ENCODE measurements around the gene ERCC6L2.

Gene ERCC6L2

DNA sequence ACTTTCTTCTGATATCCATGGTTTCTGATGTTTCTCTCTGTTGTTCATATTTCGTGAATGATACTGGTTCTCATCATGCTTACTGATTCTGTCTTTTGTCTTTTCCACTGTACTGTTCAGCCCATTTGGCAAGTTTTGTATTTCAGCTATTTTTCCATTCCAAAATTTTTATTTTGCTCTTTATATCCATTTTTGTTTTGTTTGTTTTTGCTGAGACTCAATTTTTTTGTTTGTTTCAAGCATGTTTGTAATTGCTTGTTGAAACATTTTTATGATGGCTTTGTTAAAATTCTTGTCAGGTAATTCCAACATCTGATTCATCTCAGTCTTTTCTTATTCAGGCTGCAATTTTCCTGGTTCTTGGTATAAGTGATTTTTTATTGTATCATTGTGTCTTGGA is 64.0 kb downstream of the ERCC6L2 start:
- no peak for TF ChIP-seq ZFX (IDR thresholded peaks at IDR 0.05; ENCODE audit: borderline replicate concordance)
- TF ChIP-seq, protein P1, sequence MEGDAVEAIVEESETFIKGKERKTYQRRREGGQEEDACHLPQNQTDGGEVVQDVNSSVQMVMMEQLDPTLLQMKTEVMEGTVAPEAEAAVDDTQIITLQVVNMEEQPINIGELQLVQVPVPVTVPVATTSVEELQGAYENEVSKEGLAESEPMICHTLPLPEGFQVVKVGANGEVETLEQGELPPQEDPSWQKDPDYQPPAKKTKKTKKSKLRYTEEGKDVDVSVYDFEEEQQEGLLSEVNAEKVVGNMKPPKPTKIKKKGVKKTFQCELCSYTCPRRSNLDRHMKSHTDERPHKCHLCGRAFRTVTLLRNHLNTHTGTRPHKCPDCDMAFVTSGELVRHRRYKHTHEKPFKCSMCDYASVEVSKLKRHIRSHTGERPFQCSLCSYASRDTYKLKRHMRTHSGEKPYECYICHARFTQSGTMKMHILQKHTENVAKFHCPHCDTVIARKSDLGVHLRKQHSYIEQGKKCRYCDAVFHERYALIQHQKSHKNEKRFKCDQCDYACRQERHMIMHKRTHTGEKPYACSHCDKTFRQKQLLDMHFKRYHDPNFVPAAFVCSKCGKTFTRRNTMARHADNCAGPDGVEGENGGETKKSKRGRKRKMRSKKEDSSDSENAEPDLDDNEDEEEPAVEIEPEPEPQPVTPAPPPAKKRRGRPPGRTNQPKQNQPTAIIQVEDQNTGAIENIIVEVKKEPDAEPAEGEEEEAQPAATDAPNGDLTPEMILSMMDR (IDR thresholded peaks at IDR 0.05), result no peak
- no peak overlapping the region for H3K27ac ChIP-seq

GRCh38 chr9:95940265-95940664 is 64.8 kb downstream of the ERCC6L2 start:
- TF ChIP-seq ZFX (IDR thresholded peaks at IDR 0.05; ENCODE audit: borderline replicate concordance), result no peak
- TF ChIP-seq, protein P1 (IDR thresholded peaks at IDR 0.05), result no peak
- no peak overlapping the region for H3K27ac ChIP-seq

DNA sequence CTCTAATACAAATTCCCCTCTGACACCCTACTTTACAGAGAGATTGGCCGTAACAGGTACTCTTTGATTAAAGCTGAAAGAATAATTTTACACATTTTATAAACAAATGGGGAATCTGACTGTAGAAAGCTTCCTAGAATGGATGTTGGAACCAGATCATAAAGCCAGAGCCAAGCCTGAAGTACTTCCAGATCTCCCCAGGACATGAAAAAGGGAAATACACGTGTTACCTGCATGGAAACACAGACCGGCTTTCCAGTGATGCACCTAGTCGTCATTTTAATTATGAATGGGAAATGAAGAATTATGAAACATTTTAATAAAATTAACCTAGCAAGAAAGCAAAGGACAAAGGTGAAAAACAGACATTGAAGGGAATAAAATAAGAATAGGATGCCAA is 66.5 kb downstream of the ERCC6L2 start:
- no peak overlapping the region for H3K27ac ChIP-seq
- no peak for TF ChIP-seq ZFX (IDR thresholded peaks at IDR 0.05; ENCODE audit: borderline replicate concordance)
- TF ChIP-seq, protein P1 (IDR thresholded peaks at IDR 0.05), result no peak

DNA sequence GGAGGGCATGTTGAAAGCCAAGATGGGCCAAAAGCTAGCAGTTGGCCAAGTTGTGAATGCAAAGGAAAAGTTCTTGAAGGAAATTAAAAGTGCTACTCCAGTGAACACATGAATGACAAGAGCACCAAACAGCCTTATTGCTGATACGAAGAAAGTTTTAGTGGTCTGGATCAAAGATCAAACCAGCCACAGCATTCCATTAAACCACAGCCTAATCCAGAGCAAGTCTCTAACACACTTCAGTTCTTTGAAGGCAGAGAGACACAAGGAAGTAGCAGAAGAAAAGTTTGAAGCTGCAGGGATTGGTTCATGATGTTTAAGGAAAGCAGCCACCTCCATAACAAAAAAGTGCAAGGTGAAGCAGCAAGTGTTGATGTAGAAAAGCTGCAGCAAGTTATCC is 71.6 kb downstream of the ERCC6L2 start:
- no peak overlapping the region for H3K27ac ChIP-seq
- TF ChIP-seq, protein P1 (IDR thresholded peaks at IDR 0.05), result no peak
- TF ChIP-seq ZFX (IDR thresholded peaks at IDR 0.05; ENCODE audit: borderline replicate concordance), result no peak

DNA sequence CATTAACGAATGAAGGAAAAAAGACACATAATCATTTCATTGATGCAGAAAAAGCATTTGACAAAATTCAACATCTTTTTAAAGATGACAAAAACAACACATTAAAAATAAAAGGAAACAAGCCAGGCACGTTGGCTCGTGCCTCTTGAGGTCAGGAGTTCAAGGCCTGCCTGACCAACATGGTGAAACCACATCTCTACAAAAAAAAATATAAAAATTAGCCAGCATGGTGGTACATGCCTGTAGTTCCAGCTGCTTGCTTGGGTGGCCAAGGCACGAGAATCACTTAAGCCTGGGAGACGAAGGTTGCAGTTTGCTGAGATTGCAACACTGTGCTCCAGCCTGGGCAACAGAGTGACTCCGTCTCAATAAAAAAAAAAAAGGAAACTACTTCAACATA is 77.0 kb downstream of the ERCC6L2 start:
- H3K27ac ChIP-seq, result no peak overlapping the region
- TF ChIP-seq ZFX (IDR thresholded peaks at IDR 0.05; ENCODE audit: borderline replicate concordance), result no peak
- TF ChIP-seq, protein P1 (IDR thresholded peaks at IDR 0.05), result no peak

GRCh38 chr9:95953986-95954385 is 78.5 kb downstream of the ERCC6L2 start:
- no peak for TF ChIP-seq ZFX (IDR thresholded peaks at IDR 0.05; ENCODE audit: borderline replicate concordance)
- TF ChIP-seq, protein P1 (IDR thresholded peaks at IDR 0.05), result no peak
- no peak overlapping the region for H3K27ac ChIP-seq

DNA sequence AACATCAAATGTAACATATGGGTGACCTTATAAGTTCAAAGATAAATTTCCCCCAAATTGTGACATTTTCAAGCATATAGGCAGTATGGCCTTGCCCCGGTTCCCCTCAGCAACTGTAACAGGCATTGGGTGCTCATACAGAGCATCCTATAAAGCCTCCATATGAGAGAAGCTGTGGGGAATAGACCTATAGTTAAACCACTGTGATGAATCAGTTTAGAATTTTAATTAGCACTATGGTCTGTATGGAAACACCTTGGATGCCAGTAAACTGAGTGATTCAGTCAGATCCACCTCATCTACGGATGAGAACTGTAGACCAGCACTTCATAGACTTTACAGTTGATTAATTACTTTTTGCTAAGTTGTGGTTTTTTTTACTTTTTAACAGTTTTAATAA is 79.4 kb downstream of the ERCC6L2 start:
- no peak for TF ChIP-seq ZFX (IDR thresholded peaks at IDR 0.05; ENCODE audit: borderline replicate concordance)
- TF ChIP-seq, protein P1 (IDR thresholded peaks at IDR 0.05), result no peak
- no peak overlapping the region for H3K27ac ChIP-seq

Data from 22Rv1 (cell line).